GM19324 (cell line): ENCODE results near the gene QRICH1.
"Not testable (repeated sequence)": the region's sequence is repeated elsewhere in the genome, so short reads cannot be mapped to it uniquely, and the experiment has no call there.

ENCODE experiments used
- ATAC-seq: cut with Tn5 transposase; IDR thresholded peaks from one replicate; pipeline ENCODE4 v1.9.1; 2021; ENCODE audit warnings: mild to moderate bottlenecking, moderate library complexity; ENCODE audit not compliant: unreplicated experiment, low FRiP score

The QRICH1 gene

DNA sequence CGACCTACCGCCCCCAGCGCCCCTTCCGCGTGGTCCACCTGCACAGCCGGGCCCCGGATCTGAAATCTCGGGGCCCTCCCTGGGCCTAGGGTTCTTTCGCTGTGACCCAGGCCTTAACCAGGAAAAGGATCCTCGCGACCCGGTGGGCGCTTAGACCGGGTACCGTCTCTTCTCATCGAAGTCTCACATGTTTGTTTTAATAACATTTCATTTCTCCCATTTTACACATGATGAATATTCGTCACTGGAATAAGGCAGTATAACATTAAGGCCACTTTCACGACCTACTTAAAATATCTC, 75.2 kb downstream of the QRICH1 start:
- no peak for ATAC-seq

DNA sequence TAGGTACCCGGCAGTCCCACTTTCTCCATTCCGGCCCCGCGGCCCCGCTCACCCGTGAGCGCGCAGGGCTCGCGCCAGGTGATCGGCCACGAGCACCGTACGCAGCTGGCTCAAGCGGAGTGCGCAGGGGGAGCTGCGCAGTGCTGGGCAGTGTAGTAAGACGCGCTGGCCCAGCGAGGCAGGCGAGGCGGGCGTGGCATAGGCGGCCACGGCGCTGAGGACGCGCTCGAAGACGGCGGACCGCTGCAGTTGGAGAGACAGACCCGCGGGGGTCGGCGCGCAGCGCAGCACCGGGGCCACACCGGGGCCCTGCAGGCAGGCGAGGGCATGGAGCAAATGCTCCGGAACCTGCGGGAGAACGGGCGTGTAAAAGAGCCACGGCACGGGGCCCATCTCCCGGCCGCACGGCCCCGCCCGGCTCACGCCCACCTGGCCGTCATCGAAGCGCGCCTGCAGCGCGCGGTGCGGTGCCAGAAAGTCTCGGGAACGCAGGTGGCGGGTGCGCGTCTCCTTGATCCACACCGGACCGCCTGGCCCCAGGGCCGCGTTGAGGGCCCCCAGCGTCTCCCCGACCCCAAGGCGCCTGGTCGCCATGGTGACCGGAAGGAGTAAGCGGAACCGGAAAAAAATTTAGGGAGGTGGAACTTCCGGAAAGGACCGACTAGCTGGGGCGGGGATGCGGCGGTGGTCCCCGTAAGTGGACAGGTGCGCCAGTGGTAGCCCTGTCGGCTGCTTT, 75.7 kb downstream of the QRICH1 start, which contains the start of gene DALRD3:
DALRD3 (minus strand) TSS at position 610 of the 736 bp plus-strand sequence; CDS start at position 594, 16 bp downstream.
- ATAC-seq, result no peak

DNA sequence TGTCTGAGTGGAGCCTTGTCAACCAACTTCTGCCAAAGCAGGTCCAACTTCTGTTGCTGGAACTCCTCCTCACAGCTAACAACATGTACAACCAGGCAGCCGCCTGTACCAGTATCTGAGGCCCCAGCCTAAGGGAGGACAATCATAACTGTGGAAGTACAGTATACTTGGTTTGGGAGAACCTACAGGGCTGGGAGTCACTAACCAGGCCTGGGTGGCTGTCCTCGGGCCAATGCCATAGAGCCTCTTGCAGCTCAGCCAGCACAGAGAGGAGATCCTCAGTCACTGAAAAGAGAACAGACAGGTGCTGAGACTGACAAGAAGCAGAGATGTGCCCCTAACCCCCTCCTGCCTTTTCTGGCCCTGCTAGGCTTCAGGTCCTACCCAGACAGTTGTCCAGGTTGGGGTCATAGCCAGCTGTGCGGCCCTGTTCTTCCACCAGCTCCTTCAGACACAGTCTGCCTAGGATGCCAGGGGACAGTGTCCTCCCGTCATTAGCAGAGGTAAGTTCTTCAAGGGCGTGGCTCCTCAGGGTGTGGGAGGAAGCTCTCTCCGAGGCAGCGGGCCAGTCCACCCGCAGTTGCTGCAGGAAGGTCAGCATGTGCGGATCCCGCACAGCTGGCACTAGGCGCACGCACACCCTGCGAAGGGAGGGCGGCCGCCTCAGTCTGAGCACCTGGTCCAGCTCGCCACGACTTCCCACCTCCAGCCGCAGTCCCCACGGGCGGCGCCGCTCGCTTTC, 76.5 kb downstream of the QRICH1 start:
- ATAC-seq, result no peak

DNA sequence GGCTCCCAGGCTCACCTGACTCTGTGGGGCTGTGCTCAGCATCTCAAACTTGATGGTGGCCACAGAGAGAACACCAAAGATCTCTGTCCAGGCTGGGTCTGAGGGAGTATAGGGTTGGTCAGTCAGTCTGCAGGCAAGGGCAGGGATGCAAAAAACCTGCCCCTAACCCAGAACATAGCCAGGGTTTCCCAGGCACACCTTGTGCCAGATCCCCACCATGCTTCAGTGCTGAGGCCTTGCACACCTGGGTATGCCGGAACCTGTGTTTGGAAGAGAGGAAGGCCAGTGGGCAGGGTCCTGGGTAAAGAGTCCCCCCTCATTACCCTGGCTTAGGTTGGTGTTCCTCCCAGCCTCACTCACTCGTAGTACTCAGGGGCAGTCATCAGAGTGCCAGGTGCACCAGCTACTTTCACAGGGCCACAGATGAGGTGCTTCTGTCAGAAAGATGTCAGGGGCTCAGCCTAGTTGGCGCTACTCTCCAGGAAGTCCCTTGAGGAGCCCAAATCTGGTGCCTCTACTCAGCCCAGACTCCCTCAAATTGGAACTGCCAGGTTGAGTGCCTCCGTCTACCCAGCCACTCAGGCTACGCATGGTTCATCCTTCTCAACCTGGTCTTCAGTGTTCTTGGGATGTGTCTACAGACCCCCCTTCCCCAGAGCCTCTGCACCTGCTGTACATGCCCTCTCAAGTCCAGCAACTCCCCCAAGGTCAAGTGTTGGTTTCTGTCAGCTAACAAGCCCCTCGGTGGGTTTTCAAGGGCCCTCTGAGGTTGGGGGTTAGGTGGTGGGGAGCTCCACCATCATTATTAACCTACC, 77.2 kb downstream of the QRICH1 start:
- no peak for ATAC-seq

DNA sequence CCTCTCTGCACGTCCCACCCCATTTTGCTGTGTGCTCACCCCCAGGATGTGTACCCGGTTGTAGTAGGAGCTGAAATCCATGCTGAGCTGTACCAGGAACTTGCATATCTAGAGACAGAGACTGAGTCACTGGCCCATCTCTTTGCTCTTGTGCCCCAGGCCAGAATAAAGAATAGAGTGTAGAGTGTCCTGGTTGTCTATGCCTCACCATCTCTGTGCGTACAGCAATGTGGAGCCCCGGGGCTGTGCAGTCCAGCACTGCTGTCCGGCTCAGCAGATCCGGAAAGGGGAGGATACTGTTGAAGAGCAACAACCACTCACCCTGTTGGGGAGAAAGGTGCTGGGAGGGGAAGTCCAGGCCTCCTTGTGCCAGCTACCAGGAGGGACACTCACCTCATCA, 78.1 kb downstream of the QRICH1 start:
- ATAC-seq, result no peak

DNA sequence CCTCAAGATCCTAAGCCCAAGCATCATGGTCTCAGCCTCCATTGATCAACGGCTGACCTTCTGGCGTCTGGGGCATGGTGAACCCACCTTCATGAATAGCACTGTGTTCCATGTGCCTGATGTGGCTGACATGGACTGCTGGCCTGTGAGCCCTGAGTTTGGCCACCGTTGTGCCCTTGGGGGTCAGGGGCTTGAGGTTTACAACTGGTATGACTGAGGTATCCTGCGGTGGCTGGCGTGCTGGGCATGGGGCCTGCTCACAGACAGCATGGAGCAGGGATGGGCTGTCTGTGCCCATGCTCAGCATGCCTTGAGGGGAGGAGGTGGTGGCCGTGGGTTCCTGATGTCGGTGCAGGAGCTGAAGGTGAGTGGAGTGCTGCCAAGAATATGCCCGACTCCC, 78.8 kb downstream of the QRICH1 start:
- no peak for ATAC-seq

DNA sequence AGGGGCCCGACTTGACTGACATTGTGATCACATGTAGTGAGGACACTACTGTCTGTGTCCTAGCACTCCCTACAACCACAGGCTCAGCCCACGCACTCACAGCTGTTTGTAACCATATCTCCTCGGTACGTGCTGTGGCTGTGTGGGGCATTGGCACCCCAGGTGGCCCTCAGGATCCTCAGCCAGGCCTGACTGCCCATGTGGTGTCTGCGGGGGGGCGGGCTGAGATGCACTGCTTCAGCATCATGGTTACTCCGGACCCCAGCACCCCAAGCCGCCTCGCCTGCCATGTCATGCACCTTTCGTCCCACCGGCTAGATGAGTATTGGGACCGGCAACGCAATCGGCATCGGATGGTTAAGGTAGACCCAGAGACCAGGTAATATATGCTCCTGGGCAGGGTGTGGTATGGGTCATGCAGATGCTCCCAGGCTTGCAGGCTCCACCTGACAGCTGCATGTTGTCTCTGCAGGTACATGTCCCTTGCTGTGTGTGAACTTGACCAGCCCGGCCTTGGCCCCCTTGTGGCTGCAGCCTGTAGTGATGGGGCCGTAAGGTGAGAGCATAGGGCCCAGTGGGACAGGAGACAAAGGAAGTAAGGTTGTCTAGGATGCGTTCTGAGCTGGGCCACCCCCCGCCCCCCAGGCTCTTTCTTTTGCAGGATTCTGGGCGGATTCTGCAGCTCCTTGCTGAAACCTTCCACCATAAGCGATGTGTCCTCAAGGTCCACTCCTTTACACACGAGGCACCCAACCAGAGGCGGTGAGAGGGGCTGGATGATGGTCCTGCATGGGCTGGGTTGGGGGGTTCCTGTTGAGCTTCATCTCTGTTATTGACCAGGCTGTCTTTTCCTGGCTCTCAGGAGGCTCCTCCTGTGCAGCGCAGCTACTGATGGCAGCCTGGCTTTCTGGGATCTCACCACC, 79.9 kb downstream of the QRICH1 start:
- ATAC-seq, result no peak

DNA sequence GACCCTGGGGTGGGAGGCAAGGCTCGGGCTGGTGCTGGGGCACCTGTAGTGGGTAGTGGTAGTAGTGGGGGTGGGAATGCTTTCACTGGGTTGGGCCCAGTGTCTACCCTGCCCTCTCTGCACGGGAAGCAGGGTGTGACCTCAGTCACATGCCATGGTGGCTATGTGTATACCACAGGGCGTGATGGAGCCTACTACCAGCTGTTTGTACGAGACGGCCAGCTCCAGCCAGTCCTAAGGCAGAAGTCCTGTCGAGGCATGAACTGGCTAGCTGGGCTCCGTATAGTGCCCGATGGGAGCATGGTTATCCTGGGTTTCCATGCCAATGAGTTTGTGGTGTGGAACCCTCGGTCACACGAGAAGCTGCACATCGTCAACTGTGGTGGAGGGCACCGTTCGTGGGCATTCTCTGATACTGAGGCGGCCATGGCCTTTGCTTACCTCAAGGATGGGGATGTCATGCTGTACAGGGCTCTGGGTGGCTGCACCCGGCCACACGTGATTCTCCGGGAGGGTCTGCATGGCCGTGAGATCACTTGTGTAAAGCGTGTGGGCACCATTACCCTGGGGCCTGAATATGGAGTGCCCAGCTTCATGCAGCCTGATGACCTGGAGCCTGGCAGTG, 80.6 kb downstream of the QRICH1 start:
- no peak for ATAC-seq

DNA sequence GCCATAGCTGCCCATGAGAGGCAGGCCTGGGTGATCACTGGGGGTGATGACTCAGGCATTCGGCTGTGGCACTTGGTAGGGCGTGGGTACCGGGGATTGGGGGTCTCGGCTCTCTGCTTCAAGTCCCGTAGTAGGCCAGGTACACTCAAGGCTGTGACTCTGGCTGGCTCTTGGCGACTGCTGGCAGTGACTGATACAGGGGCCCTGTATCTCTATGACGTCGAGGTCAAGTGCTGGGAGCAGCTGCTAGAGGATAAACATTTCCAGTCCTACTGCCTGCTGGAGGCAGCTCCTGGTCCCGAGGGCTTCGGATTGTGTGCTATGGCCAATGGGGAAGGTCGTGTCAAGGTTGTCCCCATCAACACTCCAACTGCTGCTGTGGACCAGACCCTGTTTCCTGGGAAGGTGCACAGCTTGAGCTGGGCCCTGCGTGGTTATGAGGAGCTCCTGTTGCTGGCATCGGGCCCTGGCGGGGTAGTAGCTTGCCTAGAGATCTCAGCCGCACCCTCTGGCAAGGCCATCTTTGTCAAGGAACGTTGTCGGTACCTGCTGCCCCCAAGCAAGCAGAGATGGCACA, 81.3 kb downstream of the QRICH1 start:
- no peak for ATAC-seq

DNA sequence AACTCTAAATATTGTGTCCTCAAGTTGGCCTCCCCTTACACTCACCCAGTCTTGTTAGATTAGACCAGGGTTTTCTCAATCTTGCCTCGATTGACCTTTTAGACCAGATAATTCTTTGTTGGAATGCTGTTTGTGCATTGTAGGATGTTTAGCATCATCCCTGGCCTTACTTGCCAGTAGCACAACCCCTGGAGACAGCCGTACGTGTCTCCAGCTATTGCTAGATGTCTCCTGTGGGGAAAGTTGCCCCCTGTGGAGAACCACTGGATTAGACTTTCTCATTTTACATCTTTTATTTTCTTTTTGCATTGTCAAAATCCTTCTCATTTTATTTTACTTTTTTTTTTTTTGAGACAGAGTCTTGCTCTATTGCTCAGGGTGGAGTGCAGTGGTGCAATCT, 84.5 kb downstream of the QRICH1 start:
- ATAC-seq, result no peak

DNA sequence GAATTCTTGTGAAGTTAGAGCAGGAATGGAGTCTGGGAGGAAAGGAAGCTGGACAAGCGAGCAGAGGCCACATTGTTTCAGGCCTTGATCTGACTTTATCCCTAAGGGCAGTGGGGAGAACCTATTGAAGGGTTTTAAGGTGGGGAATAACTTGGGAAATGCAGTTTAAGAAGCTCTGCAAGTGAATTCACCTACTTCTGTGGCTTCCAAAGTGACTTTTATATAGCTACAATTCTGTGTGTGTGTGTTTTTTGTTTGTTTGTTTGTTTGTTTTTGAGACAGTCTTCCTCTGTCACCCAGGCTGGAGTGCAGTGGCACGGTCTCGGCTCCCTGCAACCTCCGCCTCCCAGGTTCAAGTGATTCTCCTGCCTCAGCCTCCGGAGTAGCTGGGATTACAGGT, 85.2 kb downstream of the QRICH1 start:
- not testable (repeated sequence) for ATAC-seq

DNA sequence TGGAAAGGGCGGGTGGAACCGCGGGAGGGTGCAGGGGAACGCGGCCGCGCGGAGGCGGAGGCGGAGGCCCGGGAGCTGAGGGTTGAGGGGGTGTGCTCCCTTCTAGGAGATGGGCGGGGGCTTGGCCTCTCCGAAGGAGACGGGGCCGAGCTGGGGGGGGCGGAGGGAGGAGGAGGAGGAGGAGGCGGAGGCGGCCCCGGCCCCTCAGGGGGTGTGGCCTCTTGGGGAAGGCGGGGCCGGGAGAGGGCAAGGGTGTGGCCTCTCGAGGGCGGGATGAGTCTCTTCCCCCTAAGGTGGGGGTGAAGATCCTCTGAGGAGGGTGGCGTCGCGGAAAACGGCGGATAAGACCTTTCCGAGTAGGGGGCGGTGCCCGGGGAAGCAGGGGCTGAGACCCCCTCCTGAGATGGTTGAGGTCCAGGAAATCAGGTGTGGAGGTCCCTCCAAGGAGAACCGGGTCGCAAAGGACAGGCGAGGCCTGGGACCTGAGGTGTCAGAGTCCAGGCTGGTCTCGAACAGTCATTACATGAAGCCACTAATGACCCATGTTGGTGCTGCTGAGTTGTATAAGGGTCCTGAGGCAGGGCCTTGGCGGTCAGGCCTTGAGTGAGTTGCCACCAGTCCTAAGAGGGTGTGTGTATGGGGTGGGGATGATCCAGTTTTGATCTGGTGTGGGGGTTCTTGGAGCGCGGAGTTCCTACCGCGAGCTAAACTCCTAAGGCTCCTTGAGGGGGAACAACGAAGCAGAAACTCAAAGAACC, 85.9 kb downstream of the QRICH1 start:
- ATAC-seq, result peak; percentile 34

DNA sequence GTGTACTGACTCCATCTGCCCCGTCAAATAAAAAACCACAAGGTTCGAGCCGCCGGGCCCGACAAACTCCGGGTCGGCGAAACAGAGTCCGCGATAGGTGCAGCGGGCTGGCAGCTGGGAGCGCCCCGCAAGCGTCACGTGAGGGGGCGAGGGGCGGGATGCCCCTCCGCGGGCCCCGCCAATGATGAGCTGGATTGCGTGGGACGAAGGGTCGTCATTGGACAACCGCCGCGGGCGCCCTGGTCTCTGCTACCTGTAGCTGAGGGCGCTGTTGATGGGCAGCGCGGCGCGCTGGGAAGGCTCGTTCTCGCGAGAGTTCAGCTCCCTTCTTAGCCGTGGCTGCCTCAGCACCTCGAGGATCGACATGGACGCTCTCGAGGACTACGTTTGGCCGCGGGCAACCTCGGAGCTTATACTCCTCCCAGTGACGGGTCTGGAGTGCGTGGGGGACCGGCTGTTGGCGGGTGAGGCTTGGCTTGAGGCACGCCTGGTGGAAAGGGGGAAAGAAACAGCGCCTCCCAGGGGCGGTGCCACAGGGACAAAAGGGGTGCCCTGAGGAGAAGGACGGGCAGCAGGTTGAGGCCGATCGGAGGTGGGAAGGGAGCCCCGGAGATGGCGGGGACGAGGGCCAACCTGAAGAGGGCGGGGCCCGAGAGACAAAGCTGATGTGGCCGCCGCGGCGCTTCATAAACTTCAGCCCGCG, 86.7 kb downstream of the QRICH1 start, which contains the start of gene WDR6:
WDR6 (plus strand) TSS at position 324 of the 703 bp plus-strand sequence; CDS start at position 365, 41 bp downstream.
- ATAC-seq, result peak; percentile 90

DNA sequence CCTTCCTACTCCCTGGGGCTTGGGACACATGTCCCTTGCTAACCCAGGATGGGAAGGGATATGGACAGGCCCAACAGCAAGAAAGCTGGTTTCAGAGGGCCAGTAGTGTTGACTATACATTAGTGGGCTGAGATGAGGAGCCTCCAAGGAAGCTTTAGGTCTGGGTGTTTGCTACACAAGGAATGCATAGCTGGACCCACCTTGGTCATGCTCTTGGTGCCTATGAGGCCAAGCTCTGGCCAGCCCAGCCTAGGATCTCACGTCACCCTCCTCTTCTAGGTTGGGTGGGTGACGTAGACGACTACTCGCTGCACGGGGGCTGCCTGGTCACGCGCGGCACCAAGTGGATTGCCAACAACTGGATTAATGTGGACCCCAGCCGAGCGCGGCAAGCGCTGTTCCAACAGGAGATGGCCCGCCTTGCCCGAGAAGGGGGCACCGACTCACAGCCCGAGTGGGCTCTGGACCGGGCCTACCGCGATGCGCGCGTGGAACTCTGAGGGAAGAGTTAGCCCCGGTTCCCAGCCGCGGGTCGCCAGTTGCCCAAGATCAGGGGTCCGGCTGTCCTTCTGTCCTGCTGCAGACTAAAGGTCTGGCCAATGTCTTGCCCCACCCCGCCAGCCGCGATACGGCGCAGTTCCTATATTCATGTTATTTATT, 87.3 kb downstream of the QRICH1 start:
- ATAC-seq, result no peak

DNA sequence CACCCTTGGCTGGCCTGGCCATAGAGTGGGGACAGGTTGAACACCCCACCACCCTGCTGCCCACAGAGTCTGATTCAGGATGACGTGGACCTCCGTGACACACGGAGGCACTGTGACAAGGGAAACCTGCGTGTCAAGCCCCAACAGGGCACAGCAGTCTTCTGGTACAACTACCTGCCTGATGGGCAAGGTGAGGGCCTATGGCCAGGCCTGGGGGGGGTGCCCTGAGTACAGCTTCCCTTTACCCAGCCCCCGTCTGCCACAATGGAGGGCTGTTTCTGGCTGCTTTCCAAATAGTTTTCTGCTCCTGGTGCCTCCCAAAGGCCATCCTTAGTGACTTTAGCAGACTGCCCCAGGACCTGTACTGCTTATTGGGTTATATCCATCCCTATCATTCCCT, 87.9 kb downstream of the QRICH1 start:
- ATAC-seq, result no peak

DNA sequence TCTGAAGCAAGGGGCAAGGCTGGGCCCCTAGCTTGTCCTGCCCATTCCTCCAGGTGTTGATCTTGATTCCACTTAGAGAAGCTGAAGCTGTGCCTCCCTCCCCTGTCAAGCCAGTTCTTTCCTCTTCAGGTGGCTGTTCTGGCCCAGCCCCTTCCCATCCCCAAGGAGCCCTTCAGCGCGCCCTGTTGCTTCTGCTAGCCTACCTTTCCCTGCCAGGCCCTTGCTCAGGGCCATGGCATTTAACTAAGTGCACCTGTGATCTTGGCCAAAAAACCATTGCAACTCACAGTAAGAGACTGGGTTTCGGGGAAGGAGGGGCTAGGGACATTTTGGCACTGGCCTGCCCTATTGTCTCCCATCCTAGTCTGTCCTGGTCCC, 88.6 kb downstream of the QRICH1 start:
- ATAC-seq, result no peak
